Measurements from ENCODE around the gene ZNRF1. TPM values are rescaled to one million over a fixed set of nuclear protein-coding genes. Genes with fewer than 3 reads are reported as not detected.

The ZNRF1 gene
- polyA plus RNA-seq, 4 donors, result 5.8 to 10.1 (median 8.0) TPM

- peaks cover 0 to 34% (median 3%) of the 10 kb centered on the region in 3 donors for H3K36me3 ChIP-seq (ENCODE audit: control insufficient read depth in 3 of 3, insufficient read depth in 2 of 3, low read depth in 1 of 3, low read length in 3 of 3)
- no peaks in the 10 kb centered on the region for H3K27me3 ChIP-seq (ENCODE audit: control insufficient read depth in 3 of 3, insufficient read depth in 3 of 3, low read length in 3 of 3)
- H3K4me1 ChIP-seq (ENCODE audit: control insufficient read depth in 3 of 3, insufficient read depth in 2 of 3, low read depth in 1 of 3, low read length in 2 of 3), result peaks cover 0 to 8% (median 7%) of the 10 kb centered on the region in 3 donors
- FAIRE-seq, result no peak
- H3K9me3 ChIP-seq (ENCODE audit: control insufficient read depth in 2 of 2, insufficient read depth in 1 of 2, low read depth in 1 of 2, low read length in 1 of 2), result no peaks in the 10 kb centered on the region
- no peak overlapping the region for H3K4me3 ChIP-seq (ENCODE audit: low read depth in 1 of 3, low read length in 3 of 3)
- WGBS, 3 donors, result 91% methylated on average over 23 of the region's 23 CpGs
- DNase-seq, result no peak
- H3K27ac ChIP-seq (ENCODE audit: low read depth in 1 of 3, low read length in 2 of 3), result no peak overlapping the region
These were observed 95.0 kb downstream of the ZNRF1 start for GRCh38 chr16:75093598-75094540.

DNA sequence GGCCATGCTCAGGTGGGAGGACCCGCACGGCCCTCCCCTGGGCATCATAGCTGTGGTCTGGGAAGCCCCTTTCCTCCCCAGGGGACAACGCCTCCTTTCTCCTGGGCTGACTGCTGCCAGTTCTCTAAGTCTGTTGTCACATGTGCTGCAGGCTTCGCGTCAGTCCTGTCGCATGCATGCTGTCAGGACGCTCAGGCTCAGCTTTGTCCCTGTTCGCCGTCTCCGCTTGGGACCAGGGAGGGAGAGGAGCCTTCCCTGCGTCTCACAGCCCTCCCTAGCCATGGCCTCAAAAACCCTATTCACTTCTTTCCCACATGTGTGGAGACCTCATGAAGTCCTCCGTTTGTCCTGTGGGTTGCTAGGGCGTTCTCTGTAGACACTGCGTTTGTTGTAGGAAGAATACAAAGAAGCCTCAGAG, 96.4 kb downstream of the ZNRF1 start:
- H3K27me3 ChIP-seq (ENCODE audit: control insufficient read depth in 3 of 3, insufficient read depth in 3 of 3, low read length in 3 of 3), result no peaks in the 10 kb centered on the region
- H3K9me3 ChIP-seq (ENCODE audit: control insufficient read depth in 2 of 2, insufficient read depth in 1 of 2, low read depth in 1 of 2, low read length in 1 of 2), result no peaks in the 10 kb centered on the region
- DNase-seq (no peak), FAIRE-seq (no peak)
- no peak overlapping the region for H3K27ac ChIP-seq (ENCODE audit: low read depth in 1 of 3, low read length in 2 of 3)
- H3K4me1 ChIP-seq (ENCODE audit: control insufficient read depth in 3 of 3, insufficient read depth in 2 of 3, low read depth in 1 of 3, low read length in 2 of 3), result peaks cover 0 to 8% (median 7%) of the 10 kb centered on the region in 3 donors
- H3K4me3 ChIP-seq (ENCODE audit: low read depth in 1 of 3, low read length in 3 of 3), result no peak overlapping the region
- peaks cover 0 to 41% (median 3%) of the 10 kb centered on the region in 3 donors for H3K36me3 ChIP-seq (ENCODE audit: control insufficient read depth in 3 of 3, insufficient read depth in 2 of 3, low read depth in 1 of 3, low read length in 3 of 3)
- WGBS, 3 donors, result 90 to 99% (median 93%) methylated on average over 14 of the region's 14 CpGs

DNA sequence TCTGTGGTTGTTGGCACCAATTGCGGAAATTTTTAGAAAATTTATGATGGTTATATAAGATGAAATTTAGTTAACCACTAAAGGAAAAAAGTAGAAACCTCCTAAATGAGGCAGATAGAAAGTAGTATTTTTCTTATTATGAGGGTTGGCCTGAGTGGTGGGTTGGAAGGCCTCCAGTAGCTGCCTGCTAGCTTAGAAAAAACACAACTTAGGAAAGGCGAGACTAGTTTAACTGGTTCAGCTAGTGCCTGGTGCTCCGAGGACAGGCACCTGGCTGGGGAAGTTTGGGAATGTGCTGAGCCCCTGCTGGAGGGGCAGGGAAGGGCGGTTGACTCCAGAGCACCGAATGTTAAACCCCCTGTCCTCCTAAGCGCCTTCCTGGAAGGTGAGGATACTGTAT, 97.8 kb downstream of the ZNRF1 start:
- Histone ChIP-seq H3K9me3 (ENCODE audit: control insufficient read depth in 2 of 2, insufficient read depth in 1 of 2, low read depth in 1 of 2, low read length in 1 of 2) (no peaks in the 10 kb centered on the region), H3K4me1 (ENCODE audit: control insufficient read depth in 3 of 3, insufficient read depth in 2 of 3, low read depth in 1 of 3, low read length in 2 of 3) (peaks cover 0 to 8% (median 7%) of the 10 kb centered on the region in 3 donors), H3K36me3 (ENCODE audit: control insufficient read depth in 3 of 3, insufficient read depth in 2 of 3, low read depth in 1 of 3, low read length in 3 of 3) (peaks cover 0 to 42% (median 3%) of the 10 kb centered on the region in 3 donors), H3K4me3 (ENCODE audit: low read depth in 1 of 3, low read length in 3 of 3) (no peak overlapping the region), H3K27me3 (ENCODE audit: control insufficient read depth in 3 of 3, insufficient read depth in 3 of 3, low read length in 3 of 3) (no peaks in the 10 kb centered on the region), H3K27ac (ENCODE audit: low read depth in 1 of 3, low read length in 2 of 3) (no peak overlapping the region)
- 47 to 71% (median 55%) methylated on average over 6 of the region's 6 CpGs for WGBS, 3 donors
- FAIRE-seq, result no peak
- DNase-seq, result no peak

DNA sequence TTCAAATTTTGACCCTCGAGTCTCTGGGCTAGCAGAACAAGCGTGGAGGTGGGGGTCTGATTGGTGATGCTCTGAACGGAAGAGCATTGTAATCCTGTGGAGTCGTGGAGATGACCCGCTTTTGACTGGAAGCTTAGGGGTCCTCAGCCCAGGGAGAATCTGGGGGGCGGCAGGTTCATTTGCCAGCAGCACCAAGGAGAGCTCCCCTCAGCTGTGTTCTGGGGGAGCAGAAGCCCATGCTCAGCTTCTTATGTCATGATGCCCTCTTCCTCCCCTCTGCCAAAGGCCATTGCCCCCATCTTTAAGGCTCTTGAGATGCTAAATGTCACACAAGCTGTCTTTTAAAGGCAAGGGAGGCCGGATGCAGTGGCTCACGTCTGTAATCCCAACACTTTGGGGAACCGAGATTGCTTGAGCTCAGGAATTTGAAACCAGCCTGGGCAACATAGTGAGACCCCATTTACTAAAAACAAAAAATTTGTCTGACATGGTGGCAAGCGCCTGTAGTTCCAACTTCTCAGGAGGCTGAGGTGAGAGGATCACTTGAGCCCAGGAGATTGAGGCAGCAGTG, 98.5 kb downstream of the ZNRF1 start:
- Histone ChIP-seq H3K36me3 (ENCODE audit: control insufficient read depth in 3 of 3, insufficient read depth in 2 of 3, low read depth in 1 of 3, low read length in 3 of 3) (peaks cover 0 to 42% (median 3%) of the 10 kb centered on the region in 3 donors), H3K9me3 (ENCODE audit: control insufficient read depth in 2 of 2, insufficient read depth in 1 of 2, low read depth in 1 of 2, low read length in 1 of 2) (no peaks in the 10 kb centered on the region), H3K27me3 (ENCODE audit: control insufficient read depth in 3 of 3, insufficient read depth in 3 of 3, low read length in 3 of 3) (no peaks in the 10 kb centered on the region), H3K4me3 (ENCODE audit: low read depth in 1 of 3, low read length in 3 of 3) (no peak overlapping the region), H3K4me1 (ENCODE audit: control insufficient read depth in 3 of 3, insufficient read depth in 2 of 3, low read depth in 1 of 3, low read length in 2 of 3) (peaks cover 0 to 8% (median 7%) of the 10 kb centered on the region in 3 donors), H3K27ac (ENCODE audit: low read depth in 1 of 3, low read length in 2 of 3) (no peak overlapping the region)
- FAIRE-seq (no peak), DNase-seq (no peak)
- WGBS, 3 donors, result 91 to 92% (median 91%) methylated on average over 10 of the region's 10 CpGs

DNA sequence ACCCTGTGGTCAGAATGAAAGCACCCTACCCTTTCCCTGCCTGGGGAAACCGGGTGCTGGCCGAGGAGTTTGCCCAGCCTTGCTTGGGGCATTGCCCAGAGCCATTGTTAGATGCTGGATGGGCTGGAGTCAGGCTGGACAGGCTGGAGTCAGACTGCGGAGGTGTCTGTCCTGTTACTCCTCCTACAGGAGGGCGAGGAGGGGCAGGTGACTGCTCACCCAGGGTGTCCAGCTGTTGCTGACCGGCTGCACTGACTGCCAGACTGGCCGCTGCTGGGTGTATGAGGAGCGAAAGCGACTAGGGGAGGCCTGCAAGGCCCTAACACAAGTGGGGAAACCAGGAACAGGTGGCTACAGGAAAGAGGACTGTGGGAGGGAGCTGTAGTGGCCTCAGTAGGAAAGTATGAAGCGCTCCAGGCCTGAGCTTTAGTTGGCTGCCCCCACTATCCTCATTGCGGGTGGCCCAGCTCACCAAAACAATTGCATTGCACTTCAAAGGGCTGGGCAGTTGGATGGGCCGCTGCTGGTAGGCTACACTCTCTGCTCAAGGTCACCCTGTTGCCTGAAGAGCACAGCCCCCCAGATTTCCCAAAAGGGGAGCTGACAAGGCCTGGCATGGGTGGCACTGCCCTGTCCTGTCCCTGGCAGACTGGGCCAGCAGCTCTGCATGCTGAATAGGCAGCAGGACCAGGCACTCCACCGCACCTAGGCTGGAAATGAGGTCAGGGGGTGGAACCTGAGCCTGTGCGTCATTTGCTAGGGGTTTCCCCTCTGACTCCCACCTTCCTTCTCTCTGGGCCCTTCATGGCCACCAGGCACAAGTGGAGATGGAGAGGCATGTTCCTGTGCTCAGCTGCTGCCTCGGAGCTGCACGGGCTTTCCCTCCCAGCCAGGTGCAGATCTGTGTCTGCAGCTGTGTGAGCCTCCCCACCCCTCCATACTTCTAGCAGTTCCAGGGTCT, 99.4 kb downstream of the ZNRF1 start:
- Histone ChIP-seq H3K4me3 (ENCODE audit: low read depth in 1 of 3, low read length in 3 of 3) (no peak overlapping the region), H3K9me3 (ENCODE audit: control insufficient read depth in 2 of 2, insufficient read depth in 1 of 2, low read depth in 1 of 2, low read length in 1 of 2) (no peaks in the 10 kb centered on the region), H3K4me1 (ENCODE audit: control insufficient read depth in 3 of 3, insufficient read depth in 2 of 3, low read depth in 1 of 3, low read length in 2 of 3) (peaks cover 0 to 8% (median 4%) of the 10 kb centered on the region in 3 donors), H3K27me3 (ENCODE audit: control insufficient read depth in 3 of 3, insufficient read depth in 3 of 3, low read length in 3 of 3) (no peaks in the 10 kb centered on the region), H3K27ac (ENCODE audit: low read depth in 1 of 3, low read length in 2 of 3) (peak overlapping the region in 1 of 3 donors; percentile 3), H3K36me3 (ENCODE audit: control insufficient read depth in 3 of 3, insufficient read depth in 2 of 3, low read depth in 1 of 3, low read length in 3 of 3) (peaks cover 0 to 45% (median 3%) of the 10 kb centered on the region in 3 donors)
- DNase-seq, result peak in 1 of 2 donors; percentile 26
- WGBS, 3 donors, result 83 to 85% (median 85%) methylated on average over 14 to 15 of the region's 15 CpGs
- no peak for FAIRE-seq

DNA sequence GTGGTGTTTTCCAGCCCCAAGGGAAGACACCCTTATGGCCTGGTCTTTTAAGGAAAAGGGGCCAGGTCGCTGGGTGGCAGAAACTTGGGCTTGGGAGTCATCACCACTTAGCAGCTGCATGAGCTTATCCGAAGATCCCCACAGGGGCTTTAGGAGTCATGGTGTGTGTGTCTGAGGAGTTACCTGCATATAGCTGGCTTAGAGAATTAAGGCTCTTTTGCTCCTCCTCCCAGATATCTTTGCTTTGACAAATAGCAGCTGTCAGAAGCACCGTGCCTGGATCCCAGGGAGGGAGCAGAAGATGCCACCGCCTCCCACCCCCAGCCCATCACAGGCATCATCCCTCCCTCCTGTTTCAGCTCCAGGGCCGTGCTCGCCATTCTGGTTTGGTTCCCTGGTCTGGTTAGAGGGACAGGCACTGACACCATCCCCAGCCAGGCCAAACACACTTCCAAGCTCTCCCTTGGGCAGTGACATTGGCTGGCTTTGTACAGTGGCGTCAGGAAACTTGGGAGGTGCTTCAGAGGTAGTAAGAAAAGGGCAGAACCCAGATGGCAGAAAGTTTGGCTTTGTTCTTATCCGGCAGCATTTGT, 100.3 kb downstream of the ZNRF1 start:
- Histone ChIP-seq H3K4me3 (ENCODE audit: low read depth in 1 of 3, low read length in 3 of 3) (no peak overlapping the region), H3K27ac (ENCODE audit: low read depth in 1 of 3, low read length in 2 of 3) (peak overlapping the region in 2 of 3 donors; percentile 20 to 34), H3K4me1 (ENCODE audit: control insufficient read depth in 3 of 3, insufficient read depth in 2 of 3, low read depth in 1 of 3, low read length in 2 of 3) (no peaks in the 10 kb centered on the region), H3K36me3 (ENCODE audit: control insufficient read depth in 3 of 3, insufficient read depth in 2 of 3, low read depth in 1 of 3, low read length in 3 of 3) (peaks cover 0 to 37% (median 1%) of the 10 kb centered on the region in 3 donors), H3K9me3 (ENCODE audit: control insufficient read depth in 2 of 2, insufficient read depth in 1 of 2, low read depth in 1 of 2, low read length in 1 of 2) (no peaks in the 10 kb centered on the region), H3K27me3 (ENCODE audit: control insufficient read depth in 3 of 3, insufficient read depth in 3 of 3, low read length in 3 of 3) (no peaks in the 10 kb centered on the region)
- 71 to 80% (median 74%) methylated on average over 8 of the region's 8 CpGs for WGBS, 3 donors
- no peak for DNase-seq
- no peak for FAIRE-seq

- H3K9me3 ChIP-seq (ENCODE audit: control insufficient read depth in 2 of 2, insufficient read depth in 1 of 2, low read depth in 1 of 2, low read length in 1 of 2), result no peaks in the 10 kb centered on the region
- H3K27ac ChIP-seq (ENCODE audit: low read depth in 1 of 3, low read length in 2 of 3), result peak overlapping the region in 2 of 3 donors; percentile 20 to 34
- no peak for FAIRE-seq
- peak in 1 of 2 donors; percentile 36 for DNase-seq
- peaks cover 0 to 37% (median 0%) of the 10 kb centered on the region in 3 donors for H3K36me3 ChIP-seq (ENCODE audit: control insufficient read depth in 3 of 3, insufficient read depth in 2 of 3, low read depth in 1 of 3, low read length in 3 of 3)
- no peaks in the 10 kb centered on the region for H3K4me1 ChIP-seq (ENCODE audit: control insufficient read depth in 3 of 3, insufficient read depth in 2 of 3, low read depth in 1 of 3, low read length in 2 of 3)
- H3K4me3 ChIP-seq (ENCODE audit: low read depth in 1 of 3, low read length in 3 of 3), result no peak overlapping the region
- WGBS, 3 donors, result 64 to 85% (median 78%) methylated on average over 16 of the region's 16 CpGs
- no peaks in the 10 kb centered on the region for H3K27me3 ChIP-seq (ENCODE audit: control insufficient read depth in 3 of 3, insufficient read depth in 3 of 3, low read length in 3 of 3)
These were observed 101.1 kb downstream of the ZNRF1 start for GRCh38 chr16:75099738-75100602.

Data from small intestine (tissue), 7 donors.